ENCODE measurements around the gene PDE4D.

DNA sequence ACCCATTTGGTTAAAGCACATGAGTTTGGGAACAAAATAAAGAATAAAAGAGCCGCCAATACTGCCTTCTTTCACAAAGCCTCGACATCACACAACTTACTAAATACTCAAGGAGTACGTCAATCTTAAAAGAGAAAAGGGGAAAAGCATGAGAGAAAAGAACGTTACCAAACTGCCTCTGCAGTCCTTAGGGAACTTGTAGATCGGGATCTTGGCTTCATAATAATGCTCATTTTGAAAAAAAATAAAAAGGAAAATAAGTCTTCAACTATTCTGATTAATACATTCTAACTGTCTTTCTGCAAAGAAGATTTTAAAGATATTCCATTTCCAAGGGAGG is 618.4 kb downstream of the PDE4D start:
- TF ChIP-seq, protein P1, sequence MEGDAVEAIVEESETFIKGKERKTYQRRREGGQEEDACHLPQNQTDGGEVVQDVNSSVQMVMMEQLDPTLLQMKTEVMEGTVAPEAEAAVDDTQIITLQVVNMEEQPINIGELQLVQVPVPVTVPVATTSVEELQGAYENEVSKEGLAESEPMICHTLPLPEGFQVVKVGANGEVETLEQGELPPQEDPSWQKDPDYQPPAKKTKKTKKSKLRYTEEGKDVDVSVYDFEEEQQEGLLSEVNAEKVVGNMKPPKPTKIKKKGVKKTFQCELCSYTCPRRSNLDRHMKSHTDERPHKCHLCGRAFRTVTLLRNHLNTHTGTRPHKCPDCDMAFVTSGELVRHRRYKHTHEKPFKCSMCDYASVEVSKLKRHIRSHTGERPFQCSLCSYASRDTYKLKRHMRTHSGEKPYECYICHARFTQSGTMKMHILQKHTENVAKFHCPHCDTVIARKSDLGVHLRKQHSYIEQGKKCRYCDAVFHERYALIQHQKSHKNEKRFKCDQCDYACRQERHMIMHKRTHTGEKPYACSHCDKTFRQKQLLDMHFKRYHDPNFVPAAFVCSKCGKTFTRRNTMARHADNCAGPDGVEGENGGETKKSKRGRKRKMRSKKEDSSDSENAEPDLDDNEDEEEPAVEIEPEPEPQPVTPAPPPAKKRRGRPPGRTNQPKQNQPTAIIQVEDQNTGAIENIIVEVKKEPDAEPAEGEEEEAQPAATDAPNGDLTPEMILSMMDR (IDR thresholded peaks at IDR 0.05), result no peak
- TF ChIP-seq POLR2A (IDR thresholded peaks at IDR 0.05), result no peak
